Glutamatergic neuron (in vitro differentiated cells): ENCODE results near the gene SLC10A1. TPM values are rescaled to one million over a fixed set of nuclear protein-coding genes. Genes with fewer than 3 reads are reported as not detected.

Experiments used
- DNase-seq: peaks from one replicate; pipeline ENCODE4 v3.0.0; 2022
- H3K27ac Mint-ChIP-seq: one replicate; pipeline ENCODE4 v1.8.0; 2020; ENCODE audit warnings: mild to moderate bottlenecking, mixed read lengths, inconsistent platforms; ENCODE audit not compliant: unreplicated experiment
- H3K27me3 Mint-ChIP-seq: one replicate; pipeline ENCODE4 v1.8.0; 2020; ENCODE audit warnings: mild to moderate bottlenecking, moderate library complexity, mixed read lengths, inconsistent platforms; ENCODE audit not compliant: unreplicated experiment
- H3K36me3 Mint-ChIP-seq: one replicate; pipeline ENCODE4 v1.8.0; 2020; ENCODE audit warnings: mild to moderate bottlenecking, mixed read lengths, inconsistent platforms; ENCODE audit not compliant: unreplicated experiment
- H3K4me1 Mint-ChIP-seq: one replicate; pipeline ENCODE4 v1.8.0; 2020; ENCODE audit warnings: mild to moderate bottlenecking, low read depth, mixed read lengths, inconsistent platforms; ENCODE audit not compliant: unreplicated experiment
- H3K4me3 Mint-ChIP-seq: one replicate; pipeline ENCODE4 v1.8.0; 2020; ENCODE audit warnings: mild to moderate bottlenecking, mixed read lengths, inconsistent platforms; ENCODE audit not compliant: unreplicated experiment
- H3K9me3 Mint-ChIP-seq: one replicate; pipeline ENCODE4 v1.8.0; 2020; ENCODE audit warnings: mild to moderate bottlenecking, moderate library complexity, mixed read lengths, inconsistent platforms; ENCODE audit not compliant: unreplicated experiment
- CTCF ChIP-seq: fragments of 200-600 bp; sonication (generic); IDR thresholded peaks from one replicate; pipeline ENCODE4 v1.5.0; 2021; ENCODE audit not compliant: partially characterized antibody, unreplicated experiment
- total RNA-seq: library from RNA; stranded (reverse); fragmentation: NEBNext Ultra II Directional; extraction: Animal tissue kit (Norgen Biotek cat#: 25700); gene quantifications from one replicate; pipeline ENCODE4 v1.2.1, GENCODE V29; 2021; ENCODE audit not compliant: unreplicated experiment

Gene SLC10A1
- total RNA-seq, 1 donor from 2014 or later: not detected

GRCh38 chr14:69755296-69755695 lies 41.7 kb downstream of the SLC10A1 start:
- Mint-ChIP-seq H3K36me3 (no peaks in the 10 kb centered on the region), H3K4me1 (no peaks in the 10 kb centered on the region), H3K4me3 (no peak overlapping the region), H3K27me3 (peaks cover 4% of the 10 kb centered on the region), H3K9me3 (no peaks in the 10 kb centered on the region), H3K27ac (no peak overlapping the region)
- TF ChIP-seq CTCF: no peak
- no peak for DNase-seq

- no peak overlapping the region for H3K4me3 Mint-ChIP-seq
- peaks cover 4% of the 10 kb centered on the region for H3K27me3 Mint-ChIP-seq
- no peaks in the 10 kb centered on the region for H3K9me3 Mint-ChIP-seq
- DNase-seq: no peak
- no peaks in the 10 kb centered on the region for H3K4me1 Mint-ChIP-seq
- H3K36me3 Mint-ChIP-seq: no peaks in the 10 kb centered on the region
- H3K27ac Mint-ChIP-seq: no peak overlapping the region
- no peak for TF ChIP-seq CTCF
Observed at GRCh38 chr14:69754487-69754886, 42.6 kb downstream of the SLC10A1 start.

GRCh38 chr14:69753860-69754259 lies 43.2 kb downstream of the SLC10A1 start:
- H3K4me3 Mint-ChIP-seq: no peak overlapping the region
- peaks cover 3% of the 10 kb centered on the region for H3K27me3 Mint-ChIP-seq
- no peaks in the 10 kb centered on the region for H3K9me3 Mint-ChIP-seq
- no peak for DNase-seq
- no peak overlapping the region for H3K27ac Mint-ChIP-seq
- H3K4me1 Mint-ChIP-seq: no peaks in the 10 kb centered on the region
- H3K36me3 Mint-ChIP-seq: no peaks in the 10 kb centered on the region
- TF ChIP-seq CTCF: no peak

- no peak for DNase-seq
- H3K27me3 Mint-ChIP-seq: peaks cover 1% of the 10 kb centered on the region
- H3K4me3 Mint-ChIP-seq: no peak overlapping the region
- H3K9me3 Mint-ChIP-seq: no peaks in the 10 kb centered on the region
- H3K36me3 Mint-ChIP-seq: no peaks in the 10 kb centered on the region
- H3K27ac Mint-ChIP-seq: no peak overlapping the region
- no peak for TF ChIP-seq CTCF
- no peaks in the 10 kb centered on the region for H3K4me1 Mint-ChIP-seq
Observed at GRCh38 chr14:69752773-69753172, 44.3 kb downstream of the SLC10A1 start.

GRCh38 chr14:69750495-69750894 lies 46.5 kb downstream of the SLC10A1 start:
- no peaks in the 10 kb centered on the region for H3K9me3 Mint-ChIP-seq
- no peak overlapping the region for H3K4me3 Mint-ChIP-seq
- H3K27me3 Mint-ChIP-seq: no peaks in the 10 kb centered on the region
- DNase-seq: no peak
- TF ChIP-seq CTCF: no peak
- no peak overlapping the region for H3K27ac Mint-ChIP-seq
- H3K36me3 Mint-ChIP-seq: no peaks in the 10 kb centered on the region
- H3K4me1 Mint-ChIP-seq: no peaks in the 10 kb centered on the region
